ENCODE results near the gene CERS6. TPM values are rescaled to one million over a fixed set of nuclear protein-coding genes. Genes with fewer than 3 reads are reported as not detected.

The CERS6 gene
- total RNA-seq, 1 donor from 2014 or later = 36.4 TPM

DNA sequence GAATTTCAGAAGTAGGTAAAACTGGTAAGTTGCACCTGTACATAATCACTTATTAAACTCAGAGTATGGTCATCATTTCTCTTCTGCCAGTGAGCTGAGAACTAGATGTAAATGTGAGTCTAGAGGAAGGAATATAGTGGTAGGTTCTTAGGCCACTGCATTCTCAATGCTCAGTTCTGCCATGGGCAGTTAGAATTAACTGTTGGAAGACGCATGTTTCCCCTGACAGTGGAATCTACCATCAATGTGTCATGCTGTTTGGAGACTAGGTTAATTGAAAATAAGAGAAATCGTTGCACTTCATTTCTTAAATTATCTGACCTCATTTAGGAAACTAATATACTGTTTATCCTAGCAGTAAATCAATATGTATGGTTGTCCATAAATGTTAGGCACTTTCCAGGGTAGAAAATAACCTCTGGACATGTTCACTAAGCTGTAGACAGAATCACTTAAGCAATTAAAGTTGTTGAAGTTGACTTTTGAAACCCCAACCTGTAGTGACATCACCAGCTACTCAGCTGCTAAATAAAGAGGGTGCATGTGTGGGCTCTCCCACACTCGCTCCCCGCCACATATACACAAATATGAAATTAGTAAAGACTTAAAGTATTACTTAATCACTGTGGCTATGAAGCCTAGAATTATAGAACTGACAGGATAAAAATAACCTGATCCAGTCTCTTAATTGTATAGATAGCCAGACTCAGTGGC is 254.8 kb downstream of the CERS6 start:
- DNase-seq (ENCODE audit: low spot score) = no peak
- Mint-ChIP-seq H3K36me3 (ENCODE audit: low read depth, unreplicated experiment) (peaks cover 10% of the 10 kb centered on the region), H3K9me3 (ENCODE audit: unreplicated experiment) (no peaks in the 10 kb centered on the region), H3K27me3 (ENCODE audit: unreplicated experiment) (no peaks in the 10 kb centered on the region), H3K4me3 (ENCODE audit: unreplicated experiment) (no peak overlapping the region), H3K4me1 (ENCODE audit: unreplicated experiment) (peaks cover 2% of the 10 kb centered on the region), H3K27ac (ENCODE audit: unreplicated experiment) (no peak overlapping the region)
- TF ChIP-seq CTCF (IDR thresholded peaks at IDR 0.05; ENCODE audit: unreplicated experiment) = no peak

- no peak for DNase-seq (ENCODE audit: low spot score)
- Mint-ChIP-seq H3K4me3 (ENCODE audit: unreplicated experiment) (no peak overlapping the region), H3K4me1 (ENCODE audit: unreplicated experiment) (peaks cover 2% of the 10 kb centered on the region), H3K36me3 (ENCODE audit: low read depth, unreplicated experiment) (peaks cover 10% of the 10 kb centered on the region), H3K27ac (ENCODE audit: unreplicated experiment) (no peak overlapping the region), H3K27me3 (ENCODE audit: unreplicated experiment) (no peaks in the 10 kb centered on the region), H3K9me3 (ENCODE audit: unreplicated experiment) (no peaks in the 10 kb centered on the region)
- no peak for TF ChIP-seq CTCF (IDR thresholded peaks at IDR 0.05; ENCODE audit: unreplicated experiment)
Observed at GRCh38 chr2:168712053-168712452, 256.0 kb downstream of the CERS6 start.

DNA sequence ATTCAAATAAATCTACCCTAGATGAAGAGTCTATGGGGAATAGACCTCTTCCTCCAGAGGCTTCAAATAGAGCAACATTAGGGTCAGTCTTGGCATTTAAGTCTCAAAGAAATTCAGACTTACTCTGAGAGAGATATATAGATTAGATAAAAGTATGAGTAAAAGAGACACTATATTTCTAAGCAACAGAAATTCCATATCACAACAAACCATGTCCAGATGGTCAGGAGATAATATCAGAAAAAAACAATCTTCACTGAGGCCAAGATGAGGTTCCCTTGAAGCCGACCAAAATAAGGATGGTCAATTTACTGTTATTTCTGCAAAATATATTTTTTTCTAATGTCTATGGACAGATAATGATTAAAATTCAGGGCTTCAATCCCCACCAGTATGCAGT is 257.3 kb downstream of the CERS6 start:
- Mint-ChIP-seq H3K4me3 (ENCODE audit: unreplicated experiment) (no peak overlapping the region), H3K4me1 (ENCODE audit: unreplicated experiment) (peaks cover 2% of the 10 kb centered on the region), H3K27ac (ENCODE audit: unreplicated experiment) (no peak overlapping the region), H3K27me3 (ENCODE audit: unreplicated experiment) (no peaks in the 10 kb centered on the region), H3K36me3 (ENCODE audit: low read depth, unreplicated experiment) (peaks cover 10% of the 10 kb centered on the region), H3K9me3 (ENCODE audit: unreplicated experiment) (no peaks in the 10 kb centered on the region)
- no peak for DNase-seq (ENCODE audit: low spot score)
- TF ChIP-seq CTCF (IDR thresholded peaks at IDR 0.05; ENCODE audit: unreplicated experiment) = no peak

DNA sequence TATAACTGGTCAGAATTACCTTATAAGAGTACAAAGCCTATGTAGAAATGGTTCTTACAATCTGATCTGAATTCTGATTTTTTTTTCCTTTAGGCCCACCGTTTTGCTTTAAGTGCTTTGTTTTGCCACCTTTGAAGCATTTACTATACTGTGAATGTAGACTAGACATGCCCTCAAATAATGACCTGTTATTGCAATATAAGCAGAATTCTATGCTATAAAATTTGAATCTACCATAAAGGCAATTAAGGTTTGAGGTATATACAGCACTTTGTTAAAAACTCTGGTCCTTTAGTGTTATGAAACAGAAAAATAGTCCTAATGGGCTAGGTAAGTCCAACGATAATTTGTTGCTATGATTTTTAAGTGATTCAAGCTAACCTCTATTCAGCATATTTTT is 259.8 kb downstream of the CERS6 start:
- Mint-ChIP-seq H3K4me1 (ENCODE audit: unreplicated experiment) (peaks cover 2% of the 10 kb centered on the region), H3K27me3 (ENCODE audit: unreplicated experiment) (no peaks in the 10 kb centered on the region), H3K27ac (ENCODE audit: unreplicated experiment) (no peak overlapping the region), H3K36me3 (ENCODE audit: low read depth, unreplicated experiment) (peaks cover 16% of the 10 kb centered on the region), H3K9me3 (ENCODE audit: unreplicated experiment) (no peaks in the 10 kb centered on the region), H3K4me3 (ENCODE audit: unreplicated experiment) (no peak overlapping the region)
- DNase-seq (ENCODE audit: low spot score) = no peak
- no peak for TF ChIP-seq CTCF (IDR thresholded peaks at IDR 0.05; ENCODE audit: unreplicated experiment)

DNA sequence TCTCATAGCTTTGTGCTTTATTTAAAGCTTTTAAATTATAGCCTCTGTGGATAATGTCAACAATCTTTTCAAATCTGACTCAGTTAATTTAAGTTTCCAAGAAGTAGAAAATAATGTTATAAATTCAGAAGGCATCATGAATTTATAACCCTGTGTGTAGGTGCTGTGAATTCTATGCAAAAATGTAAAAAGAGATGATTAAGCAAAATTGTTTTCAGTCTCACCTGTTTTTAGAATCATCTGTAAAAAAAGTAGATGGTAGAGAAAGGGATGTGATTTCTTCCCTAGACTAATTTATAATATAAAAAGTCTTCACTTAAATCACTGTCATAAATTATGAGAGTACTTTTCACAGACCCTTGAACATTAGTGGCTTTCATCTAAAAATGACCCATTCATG is 260.8 kb downstream of the CERS6 start:
- H3K4me3 Mint-ChIP-seq (ENCODE audit: unreplicated experiment) = no peak overlapping the region
- H3K36me3 Mint-ChIP-seq (ENCODE audit: low read depth, unreplicated experiment) = peaks cover 16% of the 10 kb centered on the region
- DNase-seq (ENCODE audit: low spot score) = no peak
- H3K4me1 Mint-ChIP-seq (ENCODE audit: unreplicated experiment) = peaks cover under 1% of the 10 kb centered on the region
- no peak for TF ChIP-seq CTCF (IDR thresholded peaks at IDR 0.05; ENCODE audit: unreplicated experiment)
- no peaks in the 10 kb centered on the region for H3K27me3 Mint-ChIP-seq (ENCODE audit: unreplicated experiment)
- H3K27ac Mint-ChIP-seq (ENCODE audit: unreplicated experiment) = no peak overlapping the region
- H3K9me3 Mint-ChIP-seq (ENCODE audit: unreplicated experiment) = no peaks in the 10 kb centered on the region

Data from endothelial cell (in vitro differentiated cells).